HCT116 (cell line): ENCODE data around the gene CCDC124. TPM values are rescaled to one million over a fixed set of nuclear protein-coding genes. Genes with fewer than 3 reads are reported as not detected.

ENCODE experiments used
- ATAC-seq: fragments of 200-7000 bp; cut with Tn5 transposase; 2 replicates; pipeline ENCODE4 v1.9.1; 2020; ENCODE audit warnings: mild to moderate bottlenecking, moderate library complexity
- BruUV-seq: library from RNA; stranded (reverse); fragments of 400-500 nt; replicated peaks from 2 replicates; lab custom pipeline; 2021; lab: Mats Ljungman, UMichigan
- CTCF ChIA-PET: fragments of 300-600 bp; sonication (Branson Sonifier 250); formaldehyde crosslinking; loops from one replicate; lab custom pipeline; 2021; ENCODE audit warnings: antibody characterized with exemption; lab: Charles Lee
- POLR2A ChIA-PET: fragments of 300-600, 350-600 bp; sonication (Branson Sonifier 250); formaldehyde crosslinking; loops from one replicate; lab custom pipeline; 2021; ENCODE audit warnings: antibody characterized with exemption; lab: Charles Lee
- RAD21 ChIA-PET, 2 experiments: fragments of 300-600 bp; sonication (Branson Sonifier 250); formaldehyde crosslinking; loops; one replicate each; lab custom pipeline; 2023; ENCODE audit warnings: low total read pairs in 2 of 2; ENCODE audit not compliant: uncharacterized antibody in 2 of 2, unreplicated experiment in 2 of 2, low non-redundant PET in 1 of 2; lab: Charles Lee
- DNase-seq: peaks from one replicate; pipeline ENCODE4 v3.0.0-alpha.2; 2010; ENCODE audit warnings: low read depth, low spot score
- H2AFZ ChIP-seq: fragments of 200-600 bp; shearing (Covaris generic), sonication (generic); 2 replicates; pipeline ENCODE4 v1.6.1; 2017; ENCODE audit warnings: low read depth, mixed run types, mixed read lengths, antibody characterized with exemption, low read length; ENCODE audit not compliant: poor library complexity, severe bottlenecking
- H3K27ac ChIP-seq: 2 replicates; pipeline ENCODE4 v1.5.1; 2012; ENCODE audit warnings: low read depth, low read length
- H3K27me3 ChIP-seq: fragments of 200-600 bp; sonication (generic); 2 replicates; pipeline ENCODE4 v1.6.1; 2016; ENCODE audit warnings: mixed run types, low read length, mixed read lengths; ENCODE audit not compliant: insufficient read depth
- H3K36me3 ChIP-seq, 2 experiments: fragments of 200-500 bp in 1 of 2; fragments of 200-600 bp in 1 of 2; sonication (Bioruptor generic) in 1 of 2; sonication (generic) in 1 of 2; 2 replicates each; pipeline versions ENCODE4 v1.5.1 to v1.6.1; 2014 to 2016; ENCODE audit warnings: low read length in 2 of 2, inconsistent platforms in 1 of 2, mixed read lengths in 1 of 2, mixed run types in 1 of 2; ENCODE audit not compliant: insufficient read depth in 2 of 2, control insufficient read depth in 1 of 2
- H3K4me1 ChIP-seq, 2 experiments: fragments of 200-600 bp in 1 of 2; sonication (generic) in 1 of 2; 2 replicates each; pipeline versions ENCODE4 v1.5.1 to v1.6.1; 2012 to 2017; ENCODE audit warnings: low read length in 2 of 2, inconsistent platforms in 1 of 2, mild to moderate bottlenecking in 1 of 2, mixed read lengths in 1 of 2, mixed run types in 1 of 2, moderate library complexity in 1 of 2; ENCODE audit not compliant: insufficient read depth in 2 of 2, control insufficient read depth in 1 of 2
- H3K4me2 ChIP-seq: fragments of 200-600 bp; sonication (generic); 2 replicates; pipeline ENCODE4 v1.6.1; 2017; ENCODE audit warnings: mixed run types, low read length, mixed read lengths
- H3K4me3 ChIP-seq, 2 experiments: fragments of 200-600 bp in 1 of 2; sonication (generic) in 1 of 2; replicated peaks in 1 of 2; 2 replicates each; pipeline ENCODE4 v1.5.1; 2011 to 2016; ENCODE audit warnings: low read length in 2 of 2, control low read depth in 1 of 2, low read depth in 1 of 2, mild to moderate bottlenecking in 1 of 2, mixed read lengths in 1 of 2, mixed run types in 1 of 2
- H3K79me2 ChIP-seq: fragments of 200-600 bp; sonication (generic); 2 replicates; pipeline ENCODE4 v1.6.1; 2017; ENCODE audit warnings: mild to moderate bottlenecking, mixed run types, low read length, moderate library complexity, mixed read lengths; ENCODE audit not compliant: insufficient read depth
- H3K9ac ChIP-seq: fragments of 200-600 bp; sonication (generic); 2 replicates; pipeline ENCODE4 v1.6.1; 2016; ENCODE audit warnings: low read length, mixed read lengths
- H3K9me2 ChIP-seq: fragments of 200-600 bp; sonication (generic), shearing (Covaris generic); 2 replicates; pipeline ENCODE4 v1.6.1; 2017; ENCODE audit warnings: mixed run types, mild to moderate bottlenecking, moderate library complexity; ENCODE audit not compliant: insufficient read depth
- H3K9me3 ChIP-seq, 2 experiments: fragments of 200-500 bp in 1 of 2; fragments of 200-600 bp in 1 of 2; sonication (Bioruptor generic) in 1 of 2; sonication (generic) in 1 of 2; 2 replicates each; pipeline ENCODE4 v1.6.1; 2014 to 2017; ENCODE audit warnings: low read length in 2 of 2, mixed read lengths in 2 of 2, inconsistent platforms in 1 of 2, low read depth in 1 of 2, mild to moderate bottlenecking in 1 of 2, mixed run types in 1 of 2, moderate library complexity in 1 of 2; ENCODE audit not compliant: control insufficient read depth in 1 of 2, insufficient read depth in 1 of 2
- H4K20me1 ChIP-seq: fragments of 200-600 bp; sonication (generic), shearing (Covaris generic); 2 replicates; pipeline ENCODE4 v1.6.1; 2017; ENCODE audit warnings: mixed run types, mild to moderate bottlenecking, moderate library complexity; ENCODE audit not compliant: insufficient read depth
- EGR1 ChIP-seq: IDR thresholded peaks from 2 replicates; pipeline ENCODE4 v1.6.1; 2012; ENCODE audit warnings: low read depth
- POLR2AphosphoS5 ChIP-seq: IDR thresholded peaks from 2 replicates; pipeline ENCODE4 v1.6.1; 2011; ENCODE audit warnings: mild to moderate bottlenecking, low read depth, low read length, moderate library complexity
- YY1 ChIP-seq: IDR thresholded peaks from 2 replicates; pipeline ENCODE4 v1.6.1; 2011; ENCODE audit warnings: low read length, low read depth, moderate library complexity, mild to moderate bottlenecking; ENCODE audit not compliant: insufficient replicate concordance; ENCODE audit errors: extremely low read depth
- intact Hi-C: fragments of 100-400 bp; cut with micrococcal nuclease; formaldehyde crosslinking; loops from 2 replicates; pipeline ENCODE4 v1.10.0; 2022
- total RNA-seq: library from RNA; stranded (reverse); gene quantifications from one replicate; pipeline ENCODE4 v1.2.1, GENCODE V29; 2021; ENCODE audit not compliant: unreplicated experiment
- TF ChIP-seq, protein P1 (sequence below): IDR thresholded peaks from 2 replicates; pipeline ENCODE4 v1.6.1; 2012
- TF ChIP-seq, protein P2 (sequence below): IDR thresholded peaks from 2 replicates; pipeline ENCODE4 v1.6.1; 2012; ENCODE audit warnings: low read depth

CCDC124 gene
- total RNA-seq, 1 experiment from 2014 or later = 177 TPM

DNA sequence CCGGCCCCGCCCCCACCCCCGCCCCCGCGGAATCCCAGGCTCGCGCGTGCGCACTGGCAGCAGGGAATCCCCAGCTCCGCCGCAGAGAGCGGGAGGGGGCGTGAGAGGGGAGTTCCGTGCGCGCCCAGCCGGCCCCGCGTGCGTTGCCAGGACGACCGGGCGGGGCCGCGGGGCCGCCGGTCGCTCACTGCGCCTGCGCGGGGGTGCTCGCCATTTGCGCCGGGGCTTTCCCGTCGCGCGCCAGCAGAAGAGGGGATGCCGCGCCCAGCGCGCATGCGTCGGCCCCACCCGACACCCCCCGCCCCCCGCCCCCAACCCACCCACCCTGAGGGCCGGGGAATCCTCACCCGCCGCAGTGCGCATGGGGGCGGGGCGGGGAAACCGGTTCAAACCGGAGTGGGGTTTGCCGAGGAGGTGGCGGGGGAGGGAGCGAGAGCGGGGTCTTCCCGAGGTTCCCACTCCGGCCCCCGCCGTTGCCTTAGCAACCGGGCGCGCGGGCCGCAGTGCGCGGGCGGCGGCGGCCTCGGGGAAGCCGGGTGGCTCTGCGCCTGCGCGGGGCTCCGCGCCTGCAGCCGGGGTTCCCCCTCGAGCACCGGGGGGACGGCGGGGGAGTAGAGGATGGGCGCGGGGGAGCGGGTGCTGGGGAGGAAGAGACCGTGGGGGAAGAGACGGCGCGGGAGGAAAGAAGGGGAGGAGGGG lies 15.1 kb downstream of the CCDC124 start:
- no TSS peak for BruUV-seq
- peak; percentile 81 for DNase-seq
- intact Hi-C loops = loop anchor here (2.0 to 5.0 kb wide), 2 partner anchors 49 to 109 kb away; no protein-coding TSS in a partner anchor
- peak overlapping the region; percentile 44 to 62 for H3K4me3 ChIP-seq
- RAD21 ChIA-PET = interaction anchor here in 1 of 2 experiments (0.6 to 1.0 kb wide), 2 partner anchors 49 to 109 kb away, joined by 4 read pairs; no protein-coding TSS in a partner anchor
- no peak overlapping the region for H2AFZ ChIP-seq
- H3K9ac ChIP-seq = peak overlapping the region; percentile 68
- TF ChIP-seq EGR1 (peak; percentile 87), YY1 (peak; percentile 55), POLR2AphosphoS5 (0 out of 2 replicates have a peak, but pooled peaks have one; percentile 22)
- TF ChIP-seq, protein P1, sequence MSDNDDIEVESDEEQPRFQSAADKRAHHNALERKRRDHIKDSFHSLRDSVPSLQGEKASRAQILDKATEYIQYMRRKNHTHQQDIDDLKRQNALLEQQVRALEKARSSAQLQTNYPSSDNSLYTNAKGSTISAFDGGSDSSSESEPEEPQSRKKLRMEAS = no peak
- ATAC-seq = peak; percentile 66
- H3K36me3 ChIP-seq = peaks cover 6 to 7% of the 10 kb centered on the region in 2 experiments; a peak in 1 of 4 replicates
- H3K79me2 ChIP-seq = no peaks in the 10 kb centered on the region
- POLR2A ChIA-PET = interaction anchor here (0.6 to 1.6 kb wide), 10 partner anchors 10 to 352 kb away, joined by 3 to 9 read pairs (median 4); no protein-coding TSS in a partner anchor
- peaks cover 34 to 67% of the 10 kb centered on the region in 2 experiments for H3K4me1 ChIP-seq
- peak overlapping the region; percentile 88 for H3K4me2 ChIP-seq
- H3K27ac ChIP-seq = peak overlapping the region; percentile 47; the same call in 1 of the 2 replicates
- H3K27me3 ChIP-seq = no peaks in the 10 kb centered on the region
- H3K9me3 ChIP-seq = no peaks in the 10 kb centered on the region
- CTCF ChIA-PET = interaction anchor here (0.5 to 2.6 kb wide), 12 partner anchors 9 to 305 kb away, joined by 3 to 18 read pairs (median 4); partner anchors contain the start of genes CCDC124 and RPL18A
- H4K20me1 ChIP-seq = no peaks in the 10 kb centered on the region
- no peaks in the 10 kb centered on the region for H3K9me2 ChIP-seq

DNA sequence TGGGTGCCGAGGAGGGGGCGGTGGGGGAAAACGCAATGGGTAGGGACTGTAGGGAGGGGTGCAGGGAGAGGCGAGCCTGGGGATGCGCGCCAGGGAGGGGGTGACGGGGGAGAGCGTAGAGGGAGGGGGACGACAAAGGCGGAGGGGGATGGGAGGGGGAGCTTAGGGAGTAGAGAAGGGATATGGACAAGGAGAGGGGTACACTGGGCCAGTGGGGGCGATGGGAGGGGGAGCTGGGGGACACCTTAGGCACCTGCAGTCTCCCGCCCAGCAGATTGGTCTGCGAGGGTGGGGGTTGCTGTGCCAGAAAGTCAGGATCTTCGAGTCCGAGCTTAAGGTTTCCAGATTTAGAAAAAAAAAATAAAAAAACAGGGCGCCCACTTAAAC lies 15.7 kb downstream of the CCDC124 start:
- peak overlapping the region; percentile 68 for H3K9ac ChIP-seq
- H3K27me3 ChIP-seq = no peaks in the 10 kb centered on the region
- no peaks in the 10 kb centered on the region for H3K9me2 ChIP-seq
- H3K4me3 ChIP-seq = peak overlapping the region; percentile 35 to 57
- H3K9me3 ChIP-seq = no peaks in the 10 kb centered on the region
- intact Hi-C loops = loop anchor here (5.0 kb wide), 1 partner anchor 109 kb away; no protein-coding TSS in a partner anchor
- POLR2A ChIA-PET = interaction anchor here (1.6 kb wide), 1 partner anchor 49 kb away, joined by 9 read pairs; no protein-coding TSS in a partner anchor
- H3K27ac ChIP-seq = no peak overlapping the region
- no peak overlapping the region for H2AFZ ChIP-seq
- RAD21 ChIA-PET = no interaction called here
- TF ChIP-seq POLR2AphosphoS5 = no peak
- TF ChIP-seq, protein P2, sequence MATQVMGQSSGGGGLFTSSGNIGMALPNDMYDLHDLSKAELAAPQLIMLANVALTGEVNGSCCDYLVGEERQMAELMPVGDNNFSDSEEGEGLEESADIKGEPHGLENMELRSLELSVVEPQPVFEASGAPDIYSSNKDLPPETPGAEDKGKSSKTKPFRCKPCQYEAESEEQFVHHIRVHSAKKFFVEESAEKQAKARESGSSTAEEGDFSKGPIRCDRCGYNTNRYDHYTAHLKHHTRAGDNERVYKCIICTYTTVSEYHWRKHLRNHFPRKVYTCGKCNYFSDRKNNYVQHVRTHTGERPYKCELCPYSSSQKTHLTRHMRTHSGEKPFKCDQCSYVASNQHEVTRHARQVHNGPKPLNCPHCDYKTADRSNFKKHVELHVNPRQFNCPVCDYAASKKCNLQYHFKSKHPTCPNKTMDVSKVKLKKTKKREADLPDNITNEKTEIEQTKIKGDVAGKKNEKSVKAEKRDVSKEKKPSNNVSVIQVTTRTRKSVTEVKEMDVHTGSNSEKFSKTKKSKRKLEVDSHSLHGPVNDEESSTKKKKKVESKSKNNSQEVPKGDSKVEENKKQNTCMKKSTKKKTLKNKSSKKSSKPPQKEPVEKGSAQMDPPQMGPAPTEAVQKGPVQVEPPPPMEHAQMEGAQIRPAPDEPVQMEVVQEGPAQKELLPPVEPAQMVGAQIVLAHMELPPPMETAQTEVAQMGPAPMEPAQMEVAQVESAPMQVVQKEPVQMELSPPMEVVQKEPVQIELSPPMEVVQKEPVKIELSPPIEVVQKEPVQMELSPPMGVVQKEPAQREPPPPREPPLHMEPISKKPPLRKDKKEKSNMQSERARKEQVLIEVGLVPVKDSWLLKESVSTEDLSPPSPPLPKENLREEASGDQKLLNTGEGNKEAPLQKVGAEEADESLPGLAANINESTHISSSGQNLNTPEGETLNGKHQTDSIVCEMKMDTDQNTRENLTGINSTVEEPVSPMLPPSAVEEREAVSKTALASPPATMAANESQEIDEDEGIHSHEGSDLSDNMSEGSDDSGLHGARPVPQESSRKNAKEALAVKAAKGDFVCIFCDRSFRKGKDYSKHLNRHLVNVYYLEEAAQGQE = no peak
- BruUV-seq = no TSS peak
- peaks cover 4 to 5% of the 10 kb centered on the region in 2 experiments; a peak in 1 of 4 replicates for H3K36me3 ChIP-seq
- H4K20me1 ChIP-seq = no peaks in the 10 kb centered on the region
- H3K79me2 ChIP-seq = no peaks in the 10 kb centered on the region
- peaks cover 34 to 65% of the 10 kb centered on the region in 2 experiments for H3K4me1 ChIP-seq
- no peak for DNase-seq
- peak overlapping the region; percentile 77 for H3K4me2 ChIP-seq
- ATAC-seq = no peak
- CTCF ChIA-PET = interaction anchor here (1.0 to 2.6 kb wide), 2 partner anchors 49 to 304 kb away, joined by 4 to 18 read pairs; no protein-coding TSS in a partner anchor
